GM12865 (cell line): ENCODE measurements around the gene RTN4R.

Source experiments
- DNase-seq: peaks from one replicate; pipeline ENCODE4 v3.0.0; 2010; ENCODE audit warnings: low read depth
- H3K4me3 ChIP-seq: 2 replicates; pipeline ENCODE4 v1.5.1; 2011; ENCODE audit warnings: mild to moderate bottlenecking, low read depth, low read length, control low read depth
- TF ChIP-seq, protein P1 (sequence below): IDR thresholded peaks from 2 replicates; pipeline ENCODE4 v1.5.1; 2011; ENCODE audit warnings: low read length, control low read depth, low read depth, inconsistent platforms; ENCODE audit not compliant: insufficient read depth; ENCODE audit errors: missing control alignments

RTN4R gene

DNA sequence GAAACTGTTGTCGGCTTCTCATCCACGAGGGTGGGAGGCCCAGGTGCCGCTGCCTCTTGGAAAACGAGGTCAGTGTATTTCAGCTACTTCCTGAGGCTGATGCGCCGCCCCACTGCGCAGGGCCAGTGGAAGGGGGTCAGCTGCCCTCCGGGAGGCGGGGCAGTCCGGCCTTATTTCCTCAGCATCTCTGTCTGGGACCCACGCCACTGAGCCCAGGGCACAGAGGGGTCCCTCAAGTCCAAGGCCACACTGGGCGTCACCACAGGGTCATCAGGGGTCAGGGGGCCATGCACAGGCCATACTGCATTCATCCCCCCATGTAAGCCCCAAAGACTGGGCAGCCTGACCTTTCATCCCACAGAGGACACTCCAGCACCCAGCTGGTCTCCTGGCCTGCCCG lies 12.1 kb downstream of the RTN4R start:
- no peak overlapping the region for H3K4me3 ChIP-seq
- TF ChIP-seq, protein P1, sequence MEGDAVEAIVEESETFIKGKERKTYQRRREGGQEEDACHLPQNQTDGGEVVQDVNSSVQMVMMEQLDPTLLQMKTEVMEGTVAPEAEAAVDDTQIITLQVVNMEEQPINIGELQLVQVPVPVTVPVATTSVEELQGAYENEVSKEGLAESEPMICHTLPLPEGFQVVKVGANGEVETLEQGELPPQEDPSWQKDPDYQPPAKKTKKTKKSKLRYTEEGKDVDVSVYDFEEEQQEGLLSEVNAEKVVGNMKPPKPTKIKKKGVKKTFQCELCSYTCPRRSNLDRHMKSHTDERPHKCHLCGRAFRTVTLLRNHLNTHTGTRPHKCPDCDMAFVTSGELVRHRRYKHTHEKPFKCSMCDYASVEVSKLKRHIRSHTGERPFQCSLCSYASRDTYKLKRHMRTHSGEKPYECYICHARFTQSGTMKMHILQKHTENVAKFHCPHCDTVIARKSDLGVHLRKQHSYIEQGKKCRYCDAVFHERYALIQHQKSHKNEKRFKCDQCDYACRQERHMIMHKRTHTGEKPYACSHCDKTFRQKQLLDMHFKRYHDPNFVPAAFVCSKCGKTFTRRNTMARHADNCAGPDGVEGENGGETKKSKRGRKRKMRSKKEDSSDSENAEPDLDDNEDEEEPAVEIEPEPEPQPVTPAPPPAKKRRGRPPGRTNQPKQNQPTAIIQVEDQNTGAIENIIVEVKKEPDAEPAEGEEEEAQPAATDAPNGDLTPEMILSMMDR: no peak
- no peak for DNase-seq

DNA sequence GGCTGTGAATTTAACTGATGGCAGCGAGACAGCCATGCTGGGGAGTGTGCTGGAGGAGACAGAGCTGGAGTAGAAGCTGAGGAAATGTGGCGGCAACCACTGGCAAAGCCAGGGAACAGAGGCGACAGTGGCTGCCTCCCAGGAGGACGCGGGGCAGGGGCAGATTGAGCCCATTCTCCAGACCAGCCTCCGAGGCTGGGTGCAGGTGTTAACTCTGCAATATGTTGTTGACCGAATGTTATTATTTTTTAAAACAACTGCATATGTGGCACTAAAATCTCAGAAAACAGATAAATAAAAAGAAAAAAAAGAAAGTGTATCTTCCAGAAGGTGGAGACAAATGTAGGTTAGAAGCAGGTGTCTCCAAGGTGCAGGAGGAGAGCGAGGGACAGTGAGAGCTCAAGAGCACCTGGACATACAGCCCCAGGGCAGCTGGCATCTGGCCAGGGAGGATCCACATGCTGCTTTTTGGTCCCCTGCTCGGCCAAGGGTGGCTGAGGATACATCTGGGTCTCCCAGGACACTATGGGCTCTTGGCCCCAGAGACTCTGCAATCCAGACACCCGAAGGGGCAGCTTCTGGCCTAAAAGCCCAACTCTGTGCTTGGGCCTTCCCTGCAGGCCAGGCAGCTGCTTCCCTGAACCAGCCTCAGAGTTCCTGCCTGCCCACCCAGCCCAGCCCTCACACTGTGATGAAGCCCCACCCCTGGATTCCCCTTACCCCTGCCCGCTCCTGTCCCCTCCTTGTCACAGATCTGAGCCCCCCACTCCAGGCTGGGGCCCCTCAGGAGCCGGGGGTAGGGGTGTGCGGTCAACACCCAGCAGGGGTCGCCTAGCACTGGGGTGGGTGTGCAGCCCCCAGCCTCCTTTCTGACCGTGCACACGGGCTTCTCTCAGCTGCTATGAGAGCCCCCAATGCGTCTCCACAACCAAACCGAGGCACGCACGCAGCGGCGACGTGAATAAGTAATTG lies 12.9 kb downstream of the RTN4R start:
- DNase-seq: no peak
- TF ChIP-seq, protein P1: no peak
- H3K4me3 ChIP-seq: no peak overlapping the region

DNA sequence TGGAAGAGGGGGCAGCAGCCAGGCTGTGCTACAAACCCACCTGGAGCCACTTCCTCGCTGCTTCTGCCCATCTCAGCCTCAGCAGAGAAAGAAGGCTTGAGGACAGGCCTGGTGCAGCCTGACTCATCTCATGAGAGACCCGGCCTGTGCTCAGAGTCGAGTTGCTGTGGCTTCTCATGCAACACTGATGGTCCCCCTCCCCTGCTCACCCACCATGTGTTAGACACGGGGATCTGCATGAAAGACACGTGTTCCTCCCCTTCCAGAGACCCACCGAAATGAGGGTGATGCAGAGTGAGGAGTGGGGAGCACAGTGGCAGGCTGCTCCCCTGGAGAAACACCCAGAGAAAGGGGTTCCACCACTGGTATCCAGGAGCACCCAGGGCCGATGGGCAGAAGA lies 15.0 kb downstream of the RTN4R start:
- TF ChIP-seq, protein P1: no peak
- no peak overlapping the region for H3K4me3 ChIP-seq
- no peak for DNase-seq

DNA sequence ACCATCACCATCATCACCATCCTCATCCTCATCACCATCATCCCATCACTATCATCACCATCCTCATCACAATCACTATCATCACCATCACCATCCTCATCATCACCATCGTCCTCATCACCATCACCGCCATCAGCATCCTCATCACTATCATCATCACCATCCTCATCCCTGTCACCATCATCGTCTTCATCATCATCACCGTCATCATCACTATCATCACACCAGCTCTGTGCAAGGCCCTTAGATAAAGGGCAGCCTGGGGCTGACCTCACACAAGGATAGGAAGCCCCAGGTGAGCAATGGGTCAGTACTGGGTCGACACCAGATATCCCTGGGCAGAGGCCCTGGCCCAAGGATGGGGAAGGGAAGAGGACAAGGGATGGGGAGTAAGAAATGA lies 16.1 kb downstream of the RTN4R start:
- no peak overlapping the region for H3K4me3 ChIP-seq
- DNase-seq: no peak
- TF ChIP-seq, protein P1: no peak

DNA sequence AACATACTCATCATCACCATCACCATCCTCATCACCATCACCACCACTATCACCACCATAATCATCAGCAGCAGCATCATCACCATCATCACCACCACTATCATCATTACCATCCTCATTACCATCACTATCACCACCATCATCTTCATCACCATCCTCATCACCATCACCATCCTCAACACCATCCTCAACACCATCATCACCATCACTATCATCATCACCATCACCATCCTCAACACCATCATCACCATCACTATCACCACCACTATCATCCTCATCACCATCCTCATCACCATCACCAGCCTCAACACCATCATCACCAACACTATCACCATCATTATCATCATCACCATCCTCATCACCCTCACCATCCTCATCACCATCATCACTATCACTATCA lies 16.6 kb downstream of the RTN4R start:
- TF ChIP-seq, protein P1: no peak
- DNase-seq: no peak
- H3K4me3 ChIP-seq: no peak overlapping the region

DNA sequence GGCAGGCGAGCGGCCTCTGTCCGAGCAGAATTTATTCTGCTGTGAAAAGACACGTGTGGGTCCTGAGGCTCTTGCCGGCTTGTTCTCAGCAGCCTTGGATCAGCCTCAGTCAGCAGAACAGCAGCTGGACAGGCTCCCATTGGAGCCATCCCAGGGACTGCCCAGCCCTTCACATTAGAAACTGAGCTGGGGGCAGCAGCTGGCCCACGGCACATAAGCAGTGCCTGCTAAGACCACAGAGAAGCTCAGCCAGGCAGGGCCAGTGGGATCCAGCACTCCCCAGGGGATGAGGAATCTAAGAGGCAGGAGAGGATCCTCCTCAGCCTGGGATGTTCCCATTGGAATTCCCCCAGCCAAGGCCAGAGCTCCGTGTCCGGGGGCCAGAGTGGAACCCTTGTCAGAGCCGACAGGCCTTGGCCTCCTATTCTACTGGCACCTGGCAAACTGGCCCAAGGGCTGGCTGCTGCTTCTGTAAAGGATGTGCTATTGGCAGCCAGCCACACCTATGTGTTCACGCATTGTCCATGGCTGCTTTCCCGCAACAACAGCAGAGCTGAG lies 18.2 kb downstream of the RTN4R start:
- DNase-seq: no peak
- TF ChIP-seq, protein P1: no peak
- no peak overlapping the region for H3K4me3 ChIP-seq
